Suprapubic skin (tissue), 4 donors: ENCODE results near the gene LTBP3.

Experiments
- CTCF ChIP-seq, 2 donors: fragments of 200-600 bp in 1 of 2; fragments of 450-650 bp in 1 of 2; sonication (generic) in 1 of 2; IDR thresholded peaks; one replicate each; pipeline ENCODE4 v1.5.1; 2016 to 2019; ENCODE audit warnings: antibody characterized with exemption in 2 of 2, mild to moderate bottlenecking in 1 of 2, moderate library complexity in 1 of 2
- EP300 ChIP-seq: sonication (generic); formaldehyde crosslinking; IDR thresholded peaks from one replicate; pipeline ENCODE4 v1.6.1; 2017; ENCODE audit warnings: antibody characterized with exemption
- POLR2A ChIP-seq, 2 donors: fragments of 450-650 bp; IDR thresholded peaks; one replicate each; pipeline ENCODE4 v1.6.1; 2017; ENCODE audit warnings: antibody characterized with exemption in 2 of 2, mild to moderate bottlenecking in 2 of 2, moderate library complexity in 2 of 2
- POLR2AphosphoS5 ChIP-seq, 3 donors: sonication (generic); formaldehyde crosslinking; IDR thresholded peaks; one replicate each; pipeline ENCODE4 v1.6.1; 2017; ENCODE audit warnings: antibody characterized with exemption in 3 of 3

GRCh38 chr11:65545853-65546216, 12.3 kb downstream of the LTBP3 start:
- no peak for TF ChIP-seq EP300
- no peak for TF ChIP-seq CTCF (IDR thresholded peaks at IDR 0.05)
- no peak for TF ChIP-seq POLR2A (IDR thresholded peaks at IDR 0.05)
- TF ChIP-seq POLR2AphosphoS5 (IDR thresholded peaks at IDR 0.05), result no peak
